HG03108 (cell line): ENCODE measurements around the gene ZC3H12D.
"Not testable (repeated sequence)": the region's sequence is repeated elsewhere in the genome, so short reads cannot be mapped to it uniquely, and the experiment has no call there.

Experiments
- ATAC-seq: cut with Tn5 transposase; IDR thresholded peaks from one replicate; pipeline ENCODE4 v1.9.1; 2021; ENCODE audit warnings: moderate library complexity; ENCODE audit not compliant: unreplicated experiment

Gene ZC3H12D

GRCh38 chr6:149444360-149445094 lies 40.3 kb downstream of the ZC3H12D start:
- ATAC-seq: not testable (repeated sequence)

DNA sequence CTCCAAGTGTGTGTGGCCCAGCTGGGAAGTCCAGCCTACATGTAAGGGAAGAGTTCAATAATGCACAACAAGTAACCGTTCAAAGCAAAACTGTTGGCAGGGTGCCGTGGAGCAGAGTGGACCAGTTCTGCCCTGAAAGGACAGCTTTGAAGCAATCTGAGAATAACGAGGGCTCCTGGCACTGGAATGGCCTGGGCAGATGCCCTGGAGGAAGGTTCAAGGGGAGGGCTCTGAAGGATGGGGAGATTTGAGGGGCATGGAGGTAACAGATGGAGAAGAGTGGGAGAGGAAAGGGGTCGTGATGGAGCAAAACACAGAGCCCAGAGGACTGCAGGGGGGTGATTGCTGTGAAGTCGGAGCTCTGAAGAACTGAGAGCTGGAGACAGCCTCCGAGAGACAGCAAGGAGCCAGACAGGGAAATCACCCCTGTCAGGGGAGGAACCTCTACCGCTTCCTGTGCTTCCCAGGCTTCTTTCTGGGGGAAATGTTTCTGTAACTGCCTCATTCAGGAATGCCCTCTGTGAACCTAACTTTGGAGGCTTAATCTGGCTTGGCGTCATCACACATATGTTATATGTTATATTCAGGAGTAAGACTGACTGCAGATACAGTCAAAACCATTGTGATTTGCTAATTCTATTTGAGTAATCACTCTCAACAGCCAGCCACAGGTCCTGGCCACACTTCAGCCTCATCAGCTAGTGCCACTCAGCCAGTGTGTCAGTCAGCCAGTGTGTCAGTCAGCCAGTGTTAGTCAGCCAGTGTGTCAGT lies 41.2 kb downstream of the ZC3H12D start:
- no peak for ATAC-seq

DNA sequence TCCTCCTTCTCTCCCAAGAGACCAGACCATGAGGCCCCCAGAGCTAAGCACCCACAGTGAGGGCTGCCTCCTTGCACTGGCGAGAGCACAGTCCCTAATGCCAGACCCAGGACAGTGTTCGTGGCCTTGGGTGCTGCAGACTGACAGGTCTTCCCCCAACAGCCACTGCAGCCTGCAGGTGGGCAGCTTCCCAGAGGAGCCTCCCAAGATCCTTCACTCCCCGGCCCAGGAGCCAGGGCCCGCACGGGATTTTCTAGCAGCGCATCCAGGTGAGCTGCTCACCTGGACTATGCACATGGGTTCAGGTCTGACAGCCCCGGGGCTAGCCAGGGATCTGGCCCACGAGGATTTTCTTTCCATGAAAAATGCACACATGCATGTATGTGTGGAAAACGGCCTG lies 43.1 kb downstream of the ZC3H12D start:
- no peak for ATAC-seq

- no peak for ATAC-seq
These were observed 43.8 kb downstream of the ZC3H12D start for GRCh38 chr6:149440735-149441671.

DNA sequence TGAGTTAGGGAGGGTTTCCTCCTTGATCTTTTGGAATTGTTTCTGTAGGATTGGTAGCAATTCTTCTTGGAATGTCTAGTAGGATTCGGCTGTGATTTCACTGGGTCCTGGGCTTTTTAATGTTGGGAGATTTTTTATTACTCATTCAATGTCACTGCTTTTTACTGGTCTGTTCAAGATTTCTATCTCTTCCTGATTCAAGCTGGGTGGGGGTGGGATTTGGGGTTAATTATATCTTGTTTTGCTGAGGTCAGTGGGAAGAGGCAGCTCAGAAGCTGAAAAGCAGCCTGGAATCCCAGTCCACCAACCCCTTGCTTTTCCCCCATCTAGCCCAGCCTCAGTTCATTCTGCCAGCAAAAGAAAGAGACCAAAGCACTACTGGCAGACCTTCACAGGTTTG lies 45.2 kb downstream of the ZC3H12D start:
- no peak for ATAC-seq

DNA sequence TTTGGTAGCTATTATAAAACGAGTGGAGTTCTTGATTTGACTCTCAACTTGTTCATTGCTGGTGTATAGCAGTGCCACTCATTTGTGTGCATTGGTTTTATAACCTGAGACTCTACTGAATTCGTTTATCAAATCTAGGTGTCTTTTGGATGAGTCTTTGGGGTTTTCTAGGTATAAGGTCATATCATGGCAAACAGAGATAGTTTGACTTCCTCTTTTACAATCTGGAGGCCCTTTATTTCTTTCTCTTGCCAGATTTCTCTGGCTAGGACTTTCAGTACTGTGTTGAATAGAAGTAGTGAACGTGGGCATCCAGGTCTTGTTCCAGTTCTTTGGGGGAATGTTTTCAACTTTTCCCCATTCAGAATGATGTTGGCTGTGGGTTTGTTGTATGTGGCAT lies 46.0 kb downstream of the ZC3H12D start:
- ATAC-seq: no peak

DNA sequence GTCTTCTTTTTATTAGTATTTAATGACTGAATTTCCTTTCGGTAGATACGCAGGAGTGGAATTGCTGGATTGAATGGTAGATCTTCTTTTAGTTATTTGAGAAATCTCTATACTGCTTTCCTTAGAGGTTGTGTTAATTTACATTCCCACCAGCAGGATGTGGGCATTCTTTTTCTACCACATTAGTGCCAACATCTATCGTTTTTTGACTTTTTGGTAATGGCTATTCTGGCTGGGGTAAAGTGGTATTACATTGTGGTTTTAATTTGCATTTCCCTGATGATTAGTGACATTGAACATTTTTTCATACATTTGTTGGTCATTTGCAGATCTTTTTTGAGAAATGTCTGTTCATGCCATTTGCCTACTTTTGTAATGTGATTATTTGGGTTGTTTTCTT lies 47.6 kb downstream of the ZC3H12D start:
- ATAC-seq: no peak

- ATAC-seq: no peak
These were observed 48.2 kb downstream of the ZC3H12D start for GRCh38 chr6:149436647-149437046.

GRCh38 chr6:149435919-149436586 lies 48.8 kb downstream of the ZC3H12D start:
- no peak for ATAC-seq

DNA sequence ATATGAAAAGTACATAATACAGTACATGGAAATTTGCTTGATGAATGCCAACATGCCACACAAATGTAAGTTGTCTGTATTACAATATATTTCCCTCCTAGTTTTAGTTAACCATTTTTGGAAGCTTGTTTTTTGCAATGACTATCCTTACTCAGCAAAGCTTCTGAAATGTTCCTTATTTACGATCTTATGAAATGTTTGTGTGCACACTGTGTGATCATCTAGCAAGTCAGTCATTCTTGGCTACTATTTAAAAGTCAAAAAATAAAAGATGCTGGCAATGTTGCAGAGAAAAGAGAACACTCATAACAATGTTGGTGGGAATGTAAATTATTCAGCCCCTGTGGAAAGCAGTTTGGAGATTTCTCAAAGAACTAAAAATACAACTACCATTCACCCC lies 50.9 kb downstream of the ZC3H12D start:
- ATAC-seq: no peak

DNA sequence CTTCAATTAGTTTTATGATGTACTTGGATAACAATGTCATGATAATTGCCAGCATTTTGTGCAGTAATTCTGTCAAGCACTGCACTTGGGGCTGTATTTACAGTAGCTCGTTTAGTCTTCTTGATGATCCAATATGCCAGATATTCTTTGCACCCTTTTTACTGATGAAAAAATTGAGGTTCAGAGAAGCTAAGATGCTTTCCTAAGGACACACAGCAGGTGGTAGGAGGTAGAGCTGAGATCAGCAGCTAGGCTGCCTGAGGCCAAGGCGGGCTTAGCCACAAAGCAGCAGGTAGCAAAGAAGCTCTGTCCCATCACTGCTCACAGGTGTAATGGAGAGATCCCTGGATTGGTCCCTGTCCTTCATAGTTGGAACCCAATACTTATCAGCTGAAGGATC lies 51.4 kb downstream of the ZC3H12D start:
- no peak for ATAC-seq

DNA sequence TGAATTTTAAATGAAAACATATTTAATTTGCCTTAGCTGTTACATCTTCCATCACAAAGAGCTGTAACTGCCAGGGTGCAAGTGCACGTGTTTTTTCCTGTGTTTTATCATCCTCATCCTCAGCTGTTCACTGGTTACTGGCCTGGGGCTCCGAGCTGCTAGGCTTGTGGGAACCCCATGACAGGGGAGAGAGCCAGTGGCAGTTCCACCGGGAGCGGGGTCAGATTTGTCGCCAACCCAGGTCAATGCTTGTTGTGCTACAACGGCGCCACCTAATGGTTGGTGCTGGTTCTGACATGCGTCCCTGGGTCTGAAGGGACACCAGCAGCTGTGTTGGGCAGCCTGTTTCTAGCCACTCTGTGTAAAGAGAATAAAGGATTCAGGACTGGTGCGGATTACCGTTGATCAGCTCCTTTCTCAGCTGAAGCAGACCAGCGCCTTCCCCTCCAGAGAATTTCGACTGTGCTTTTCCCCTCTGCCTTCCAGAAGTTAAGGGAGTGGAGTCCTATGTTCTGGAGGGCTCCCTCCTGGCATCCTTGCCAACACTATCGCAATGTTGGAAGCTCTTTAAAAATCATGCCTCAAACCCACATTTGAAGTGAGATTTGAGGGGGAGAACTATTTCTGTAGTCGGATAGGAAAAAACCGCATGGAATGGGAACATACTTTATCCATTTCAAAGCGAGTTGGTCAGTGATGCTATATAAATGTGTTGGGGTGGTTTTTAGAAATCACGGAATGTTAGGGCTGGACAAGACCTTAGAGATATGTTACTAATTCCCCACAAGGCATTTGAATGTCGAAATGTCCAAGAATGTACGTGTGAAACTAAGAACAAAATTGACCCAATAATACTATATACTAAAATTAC lies 52.7 kb downstream of the ZC3H12D start:
- peak; percentile 82 for ATAC-seq

DNA sequence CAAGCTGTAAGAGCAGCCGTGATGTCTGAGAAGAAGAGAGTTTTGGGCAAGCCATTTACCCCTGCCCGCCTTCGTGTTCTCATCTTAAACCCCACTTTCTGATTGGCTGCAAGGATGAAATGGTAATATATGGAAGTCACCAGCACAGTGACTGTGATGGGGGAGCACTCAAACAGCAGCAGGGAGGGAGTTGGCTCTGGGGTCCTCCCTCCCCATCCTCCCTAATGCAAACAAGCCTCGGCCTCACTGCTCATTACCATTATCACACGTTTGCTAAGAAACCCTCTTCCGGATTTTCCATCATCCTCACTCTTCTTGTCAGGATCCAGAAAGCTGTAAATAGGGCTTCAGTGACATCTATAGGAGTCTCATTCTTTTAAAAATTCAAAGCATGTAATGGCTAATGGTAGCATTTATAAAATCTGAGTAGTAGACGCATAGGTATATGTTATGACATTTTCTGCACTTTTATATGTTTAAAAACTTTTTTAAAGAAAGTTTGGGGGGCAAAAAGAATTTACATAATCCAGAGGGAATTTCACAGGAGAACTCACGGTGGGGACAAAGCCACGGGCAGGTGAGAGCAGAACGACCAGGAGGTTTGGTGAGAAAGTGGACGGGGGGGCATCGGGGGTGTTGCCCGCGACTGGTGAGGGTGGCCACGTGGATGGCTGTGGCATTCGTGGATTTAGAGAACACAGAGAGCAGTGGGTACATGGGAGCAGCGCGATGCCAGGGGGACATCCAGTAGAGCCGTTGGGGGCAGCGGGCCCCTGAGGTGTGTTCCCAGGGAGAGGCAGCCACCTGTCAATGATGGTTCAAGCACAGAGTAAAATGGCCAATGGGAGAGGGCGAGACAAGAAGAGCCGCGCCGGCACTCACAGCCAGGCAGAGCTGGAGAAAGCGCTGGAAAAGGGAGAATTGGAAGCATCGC lies 55.1 kb downstream of the ZC3H12D start:
- no peak for ATAC-seq

DNA sequence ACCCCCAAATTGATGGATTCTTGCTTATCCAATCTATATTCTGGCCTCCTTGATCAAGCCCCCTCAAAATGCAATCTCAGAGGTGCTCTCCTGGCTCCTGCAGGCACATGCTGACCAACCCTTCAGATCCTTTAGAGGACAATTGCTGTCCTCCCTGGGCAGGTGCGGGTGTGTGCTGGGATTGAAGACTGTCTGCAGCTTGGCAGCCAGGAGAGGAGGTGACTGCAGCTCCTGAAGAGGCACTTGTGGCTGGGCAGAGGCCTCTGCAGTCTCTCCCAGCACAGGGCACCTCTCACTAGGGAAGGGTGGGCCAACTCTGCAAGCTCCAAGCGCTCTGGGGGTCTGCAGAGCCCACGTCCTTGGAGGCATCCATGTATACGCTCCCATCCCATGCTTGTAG lies 56.2 kb downstream of the ZC3H12D start:
- no peak for ATAC-seq

- no peak for ATAC-seq
These were observed 59.1 kb downstream of the ZC3H12D start for GRCh38 chr6:149425754-149426153.

DNA sequence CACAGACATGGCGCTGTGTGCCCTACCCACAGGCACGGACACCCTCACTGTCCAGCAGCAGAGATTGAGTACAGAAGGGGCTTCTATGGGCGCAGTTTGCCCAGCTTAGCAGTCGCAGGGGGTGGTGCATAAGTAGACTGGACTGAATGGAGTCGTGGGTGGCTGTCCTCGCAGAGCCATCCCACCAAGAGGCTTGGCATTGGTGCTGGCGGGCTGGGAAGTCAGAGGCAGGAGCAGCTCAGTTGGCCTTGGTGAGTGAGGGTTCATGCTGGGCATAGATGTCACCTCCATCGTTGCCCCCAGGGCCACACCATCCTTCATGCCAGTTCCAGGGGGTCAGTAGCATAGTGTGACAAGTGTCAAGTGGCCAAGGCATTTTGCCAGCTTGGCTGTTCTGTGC lies 59.6 kb downstream of the ZC3H12D start:
- ATAC-seq: no peak

DNA sequence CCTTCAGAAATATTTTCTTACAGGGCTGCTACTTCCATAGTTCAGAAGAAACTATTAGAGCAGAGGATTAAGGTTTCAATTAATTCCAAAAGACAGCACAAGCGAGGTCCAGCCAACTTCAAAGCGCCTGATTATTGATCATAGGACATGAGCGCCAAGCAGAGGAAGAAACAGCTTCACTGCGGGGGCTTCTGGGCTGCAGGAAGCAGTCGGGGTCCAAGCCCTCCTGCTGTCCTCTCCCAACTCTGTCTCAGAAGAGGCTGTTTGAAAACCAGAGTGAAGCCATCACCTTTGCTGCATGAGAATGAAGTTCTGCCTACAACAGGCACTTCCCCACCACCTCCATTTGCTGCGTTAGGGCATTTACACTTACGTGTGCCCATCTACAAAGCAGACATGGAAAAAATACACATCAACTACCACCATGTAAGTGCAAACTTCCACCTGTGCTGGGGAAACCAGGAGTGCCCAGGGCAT lies 60.8 kb downstream of the ZC3H12D start:
- no peak for ATAC-seq

GRCh38 chr6:149422581-149422980 lies 62.2 kb downstream of the ZC3H12D start:
- no peak for ATAC-seq

- no peak for ATAC-seq
These were observed 63.7 kb downstream of the ZC3H12D start for GRCh38 chr6:149421132-149421531.
